Measurements from ENCODE around the gene THEMIS.

- no peak for TF ChIP-seq POLR2AphosphoS5 (IDR thresholded peaks at IDR 0.05; ENCODE audit: insufficient read depth in 1 of 2, low read depth in 1 of 2)
- TF ChIP-seq CTCF (IDR thresholded peaks at IDR 0.05) = no peak
- no peak for TF ChIP-seq POLR2A (IDR thresholded peaks at IDR 0.05)
Observed at GRCh38 chr6:127824061-127824460, 76.8 kb downstream of the THEMIS start.
